ENCODE measurements around the gene IZUMO1R.

IZUMO1R gene

GRCh38 chr11:94326947-94327346, 22.6 kb downstream of the IZUMO1R start:
- Histone ChIP-seq H3K27ac (ENCODE audit: low read depth, low read length, poor library complexity, severe bottlenecking) (no peak overlapping the region), H3K4me2 (ENCODE audit: low read length) (no peak overlapping the region)

DNA sequence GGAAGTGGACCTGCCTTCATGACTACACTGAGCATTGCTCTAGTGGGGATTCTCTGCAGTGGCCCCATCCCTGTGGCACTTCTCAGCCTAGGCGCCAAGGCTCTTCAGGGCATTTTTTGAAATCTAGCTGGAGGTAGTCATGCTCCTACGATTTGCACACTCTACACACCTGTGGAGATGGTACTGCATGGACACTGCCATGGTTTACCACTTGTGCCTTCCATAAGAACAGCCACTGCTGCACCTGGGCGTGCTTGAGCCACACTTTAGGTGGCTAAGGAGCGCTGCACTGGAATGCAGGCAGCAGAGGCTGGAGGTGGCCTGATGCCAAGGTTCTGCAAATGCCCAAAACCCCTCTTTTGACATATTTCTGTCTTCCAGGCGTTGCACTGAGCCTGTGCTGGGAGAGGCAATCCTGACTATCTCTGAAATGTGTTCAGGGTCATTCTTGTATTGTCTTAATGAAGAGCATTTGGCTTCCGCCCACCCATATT, 24.3 kb downstream of the IZUMO1R start:
- H3K4me1 ChIP-seq (ENCODE audit: insufficient read depth, low read length, severe bottlenecking) = no peaks in the 10 kb centered on the region
- no peaks in the 10 kb centered on the region for H3K27me3 ChIP-seq (ENCODE audit: insufficient read depth, low read length)
- TF ChIP-seq, protein P1, sequence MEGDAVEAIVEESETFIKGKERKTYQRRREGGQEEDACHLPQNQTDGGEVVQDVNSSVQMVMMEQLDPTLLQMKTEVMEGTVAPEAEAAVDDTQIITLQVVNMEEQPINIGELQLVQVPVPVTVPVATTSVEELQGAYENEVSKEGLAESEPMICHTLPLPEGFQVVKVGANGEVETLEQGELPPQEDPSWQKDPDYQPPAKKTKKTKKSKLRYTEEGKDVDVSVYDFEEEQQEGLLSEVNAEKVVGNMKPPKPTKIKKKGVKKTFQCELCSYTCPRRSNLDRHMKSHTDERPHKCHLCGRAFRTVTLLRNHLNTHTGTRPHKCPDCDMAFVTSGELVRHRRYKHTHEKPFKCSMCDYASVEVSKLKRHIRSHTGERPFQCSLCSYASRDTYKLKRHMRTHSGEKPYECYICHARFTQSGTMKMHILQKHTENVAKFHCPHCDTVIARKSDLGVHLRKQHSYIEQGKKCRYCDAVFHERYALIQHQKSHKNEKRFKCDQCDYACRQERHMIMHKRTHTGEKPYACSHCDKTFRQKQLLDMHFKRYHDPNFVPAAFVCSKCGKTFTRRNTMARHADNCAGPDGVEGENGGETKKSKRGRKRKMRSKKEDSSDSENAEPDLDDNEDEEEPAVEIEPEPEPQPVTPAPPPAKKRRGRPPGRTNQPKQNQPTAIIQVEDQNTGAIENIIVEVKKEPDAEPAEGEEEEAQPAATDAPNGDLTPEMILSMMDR (IDR thresholded peaks at IDR 0.05; ENCODE audit: low read length) = no peak
- TF ChIP-seq EZH2 (IDR thresholded peaks at IDR 0.05; ENCODE audit: borderline replicate concordance, low read length) = no peak

More at GRCh38 chr11:94326947-94327346, 22.6 kb downstream of the IZUMO1R start:
- Histone ChIP-seq H3F3A (ENCODE audit: insufficient read depth, low read length) (no peaks in the 10 kb centered on the region), H3K9me2 (ENCODE audit: low read depth, low read length) (no peaks in the 10 kb centered on the region), H3K27me3 (ENCODE audit: insufficient read depth, low read length) (no peaks in the 10 kb centered on the region), H3K36me3 (ENCODE audit: insufficient read depth, low read length) (no peaks in the 10 kb centered on the region), H2AFZ (ENCODE audit: low read length) (no peak overlapping the region), H3K9ac (ENCODE audit: low read length) (no peak overlapping the region), H4K20me1 (ENCODE audit: insufficient read depth, low read length) (no peaks in the 10 kb centered on the region), H3K9me3 (ENCODE audit: low read length) (no peaks in the 10 kb centered on the region), H3K4me3 (ENCODE audit: low read depth, low read length, poor library complexity, severe bottlenecking) (no peak overlapping the region), H3K79me2 (ENCODE audit: insufficient read depth, low read length) (no peaks in the 10 kb centered on the region), H3K4me1 (ENCODE audit: insufficient read depth, low read length, severe bottlenecking) (no peaks in the 10 kb centered on the region)
- TF ChIP-seq EZH2 (IDR thresholded peaks at IDR 0.05; ENCODE audit: borderline replicate concordance, low read length) = no peak
- TF ChIP-seq, protein P1 (IDR thresholded peaks at IDR 0.05; ENCODE audit: low read length) = no peak

DNA sequence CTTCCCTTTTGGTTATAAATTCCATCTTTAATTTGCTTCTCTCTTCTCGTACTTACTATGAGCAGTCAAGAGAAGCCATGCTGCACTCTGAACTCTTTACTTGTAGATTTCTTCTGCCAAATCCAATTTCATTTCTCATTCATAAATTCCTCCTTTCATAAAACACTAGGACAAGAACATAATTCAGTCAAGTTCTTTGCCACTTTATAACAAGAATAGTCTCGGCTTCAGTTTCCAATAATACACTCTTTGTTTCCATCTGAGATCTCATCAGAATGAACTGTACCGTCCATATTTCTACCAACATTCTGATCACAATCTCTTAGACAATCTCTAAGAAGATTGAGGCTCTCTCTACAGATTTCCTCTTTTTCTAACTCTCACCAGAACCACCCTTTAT, 25.1 kb downstream of the IZUMO1R start:
- H3K4me3 ChIP-seq (ENCODE audit: low read depth, low read length, poor library complexity, severe bottlenecking) = no peak overlapping the region
- H3K9ac ChIP-seq (ENCODE audit: low read length) = no peak overlapping the region
- H3K4me2 ChIP-seq (ENCODE audit: low read length) = no peak overlapping the region
- no peak overlapping the region for H2AFZ ChIP-seq (ENCODE audit: low read length)
- H3K27ac ChIP-seq (ENCODE audit: low read depth, low read length, poor library complexity, severe bottlenecking) = no peak overlapping the region
- no peaks in the 10 kb centered on the region for H3K4me1 ChIP-seq (ENCODE audit: insufficient read depth, low read length, severe bottlenecking)
- no peaks in the 10 kb centered on the region for H3K27me3 ChIP-seq (ENCODE audit: insufficient read depth, low read length)
- H3K9me3 ChIP-seq (ENCODE audit: low read length) = no peaks in the 10 kb centered on the region
- no peaks in the 10 kb centered on the region for H3K79me2 ChIP-seq (ENCODE audit: insufficient read depth, low read length)
- no peaks in the 10 kb centered on the region for H3K9me2 ChIP-seq (ENCODE audit: low read depth, low read length)
- no peaks in the 10 kb centered on the region for H4K20me1 ChIP-seq (ENCODE audit: insufficient read depth, low read length)
- H3F3A ChIP-seq (ENCODE audit: insufficient read depth, low read length) = no peaks in the 10 kb centered on the region
- TF ChIP-seq, protein P1 (IDR thresholded peaks at IDR 0.05; ENCODE audit: low read length) = no peak
- no peak for TF ChIP-seq EZH2 (IDR thresholded peaks at IDR 0.05; ENCODE audit: borderline replicate concordance, low read length)
- H3K36me3 ChIP-seq (ENCODE audit: insufficient read depth, low read length) = no peaks in the 10 kb centered on the region

More for the DNA sequence above, 24.3 kb downstream of the IZUMO1R start:
- no peak overlapping the region for H3K9ac ChIP-seq (ENCODE audit: low read length)
- no peak overlapping the region for H3K4me2 ChIP-seq (ENCODE audit: low read length)
- no peaks in the 10 kb centered on the region for H3F3A ChIP-seq (ENCODE audit: insufficient read depth, low read length)
- no peaks in the 10 kb centered on the region for H3K9me2 ChIP-seq (ENCODE audit: low read depth, low read length)
- no peak overlapping the region for H3K27ac ChIP-seq (ENCODE audit: low read depth, low read length, poor library complexity, severe bottlenecking)
- H3K4me3 ChIP-seq (ENCODE audit: low read depth, low read length, poor library complexity, severe bottlenecking) = no peak overlapping the region
- no peaks in the 10 kb centered on the region for H4K20me1 ChIP-seq (ENCODE audit: insufficient read depth, low read length)
- H3K36me3 ChIP-seq (ENCODE audit: insufficient read depth, low read length) = no peaks in the 10 kb centered on the region
- no peak overlapping the region for H2AFZ ChIP-seq (ENCODE audit: low read length)
- H3K9me3 ChIP-seq (ENCODE audit: low read length) = no peaks in the 10 kb centered on the region
- H3K79me2 ChIP-seq (ENCODE audit: insufficient read depth, low read length) = no peaks in the 10 kb centered on the region

Measured in OCI-LY1 (cell line).